Stimulated activated CD4-positive, alpha-beta T cell treated with anti-CD3 and anti-CD28 coated beads, Interleukin-15, amount 100 ng/mL, for 48 hours (primary cell): ENCODE data around the gene FOXK1.

Experiments used
- DNase-seq, 2 donors: peaks; one replicate each; pipeline ENCODE4 v3.0.0-alpha.2; 2020; ENCODE audit warnings: low read depth in 2 of 2

Gene FOXK1

DNA sequence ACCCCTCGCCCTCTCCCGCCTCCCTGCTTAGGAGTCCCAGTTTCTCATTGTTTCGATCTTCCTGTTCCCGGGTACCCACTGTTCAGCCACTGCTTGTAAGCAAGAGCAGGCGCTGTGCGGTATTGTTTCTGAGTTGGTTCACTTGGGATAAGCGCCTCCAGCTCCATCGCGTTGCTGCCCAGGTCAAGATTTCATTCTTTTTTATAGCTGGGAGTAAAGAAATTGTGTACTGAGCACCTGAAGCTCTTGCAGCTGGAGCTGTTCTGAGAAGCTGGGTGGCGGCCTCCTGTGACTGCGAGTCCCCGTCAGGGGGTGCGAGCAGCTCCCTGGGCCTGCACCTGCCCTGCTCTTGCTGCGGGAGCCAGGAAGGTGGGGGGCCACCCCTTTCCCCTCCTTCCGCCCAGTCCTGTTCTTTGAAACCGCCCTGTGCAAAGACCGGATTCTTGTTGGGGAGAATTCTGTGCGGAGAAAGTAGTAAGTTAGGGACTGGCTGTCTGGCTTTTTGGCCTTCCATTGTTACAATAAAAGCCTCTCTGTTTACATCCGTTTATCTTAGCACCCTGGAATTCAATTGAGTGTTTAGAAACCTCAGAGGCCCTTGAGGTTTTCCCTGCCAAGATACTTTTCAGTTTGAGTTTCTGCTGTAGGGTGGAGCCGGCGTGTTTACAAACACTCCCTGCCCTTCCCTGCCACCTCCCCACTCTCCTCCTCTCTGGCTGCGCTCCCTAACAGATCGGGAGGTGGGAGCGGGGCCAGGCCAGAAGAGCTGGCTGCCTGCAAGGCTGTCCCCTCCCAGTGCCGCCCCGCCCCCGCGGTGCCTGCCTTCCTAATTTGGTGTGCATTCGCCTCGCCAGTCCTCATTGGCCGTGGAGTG lies 62.5 kb downstream of the FOXK1 start:
- peak; percentile 48 to 67 for DNase-seq

DNA sequence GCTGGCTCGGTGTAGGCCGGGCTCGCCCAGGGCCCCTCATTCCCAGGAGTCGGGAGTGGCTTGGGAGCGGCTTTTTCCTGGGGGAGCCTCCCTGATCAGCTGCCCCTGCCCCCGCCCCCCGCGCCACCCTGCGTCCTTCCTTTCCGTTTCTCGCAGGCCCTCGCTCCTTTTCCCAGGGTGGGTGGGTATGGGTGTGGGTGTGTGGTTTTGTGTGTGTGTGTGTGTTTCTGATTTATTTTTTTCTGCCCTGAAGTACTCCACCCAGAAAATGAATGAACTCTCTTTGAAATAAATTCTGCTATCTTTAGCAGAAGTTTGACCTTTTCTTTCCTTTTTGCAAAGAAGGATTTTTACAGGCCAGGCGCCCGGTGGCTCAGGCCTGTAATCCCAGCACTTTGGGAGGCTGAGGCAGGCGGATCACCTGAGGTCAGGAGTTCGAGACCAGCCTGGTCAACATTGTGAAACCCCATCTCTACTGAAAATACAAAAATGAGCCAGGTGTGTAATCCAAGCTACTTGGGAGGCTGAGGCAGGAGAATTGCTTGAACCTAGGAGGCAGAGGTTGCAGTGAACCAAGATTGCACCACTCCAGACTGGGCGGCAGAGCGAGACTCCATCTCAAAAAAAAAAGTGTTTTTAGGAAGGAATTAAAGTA lies 63.3 kb downstream of the FOXK1 start:
- DNase-seq: no peak

DNA sequence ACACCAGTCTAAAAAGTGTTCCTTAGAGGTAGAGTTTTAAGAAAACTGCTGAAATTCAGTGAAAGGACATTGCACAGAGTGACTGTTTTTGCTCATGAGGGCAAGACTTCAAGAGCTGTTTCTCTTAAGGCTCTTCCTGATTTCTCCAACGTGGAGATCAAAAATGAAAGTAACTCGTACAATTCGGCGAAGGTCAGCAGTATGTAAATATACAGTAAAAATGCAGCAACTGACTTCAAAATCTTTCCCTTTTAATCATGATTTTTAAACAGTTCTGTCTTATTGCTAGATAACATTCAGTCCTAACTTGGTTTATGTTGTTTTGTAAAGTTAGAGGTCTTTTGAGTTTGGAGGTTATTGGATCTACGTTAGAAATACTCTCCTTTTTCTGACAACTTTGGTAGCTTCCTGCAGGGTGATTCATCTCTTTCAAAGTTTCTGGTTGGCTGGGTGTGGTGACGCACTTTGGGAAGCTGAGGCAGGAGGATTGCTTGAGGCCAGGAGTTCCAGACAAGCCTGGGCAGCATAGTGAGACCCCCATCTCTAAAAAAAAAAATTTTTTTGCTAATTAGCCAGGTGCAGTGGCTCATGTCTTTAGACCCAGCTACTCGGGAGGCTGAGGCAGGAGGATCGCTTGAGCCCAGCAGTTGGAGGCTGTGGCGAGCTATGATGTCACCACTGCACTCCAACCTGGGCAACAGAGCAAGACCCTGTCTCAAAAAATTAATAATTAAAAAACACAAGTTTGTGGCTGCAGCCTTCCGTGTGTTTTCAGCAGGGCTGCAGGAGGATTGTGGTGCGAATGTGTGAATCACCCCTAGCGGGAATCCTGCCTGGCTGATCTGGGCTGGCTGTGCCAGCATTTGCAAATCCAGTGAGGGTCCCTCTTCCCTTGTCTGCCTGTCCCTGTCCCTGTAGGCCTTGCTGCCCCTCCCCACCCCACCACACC lies 64.2 kb downstream of the FOXK1 start:
- DNase-seq: no peak

DNA sequence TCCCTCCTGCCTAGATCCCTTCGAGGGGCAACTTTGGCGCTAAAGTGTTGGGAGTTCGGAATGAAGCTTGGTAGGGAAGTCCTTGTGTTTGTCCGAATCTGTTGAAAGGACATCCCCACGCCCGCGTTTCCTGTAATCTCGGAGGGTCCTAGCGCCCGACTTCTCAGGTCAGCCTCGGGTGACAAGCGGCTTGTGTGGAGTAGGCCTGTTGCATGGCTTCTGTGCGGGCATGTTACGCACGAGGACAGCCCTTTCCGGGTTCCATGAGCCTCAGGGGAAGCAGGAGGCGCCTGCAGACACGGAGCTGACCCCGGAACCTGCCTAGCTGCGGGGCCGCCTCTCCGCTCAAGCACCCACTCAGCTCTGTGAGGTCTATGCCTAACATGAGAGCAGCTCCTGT lies 64.9 kb downstream of the FOXK1 start:
- no peak for DNase-seq

DNA sequence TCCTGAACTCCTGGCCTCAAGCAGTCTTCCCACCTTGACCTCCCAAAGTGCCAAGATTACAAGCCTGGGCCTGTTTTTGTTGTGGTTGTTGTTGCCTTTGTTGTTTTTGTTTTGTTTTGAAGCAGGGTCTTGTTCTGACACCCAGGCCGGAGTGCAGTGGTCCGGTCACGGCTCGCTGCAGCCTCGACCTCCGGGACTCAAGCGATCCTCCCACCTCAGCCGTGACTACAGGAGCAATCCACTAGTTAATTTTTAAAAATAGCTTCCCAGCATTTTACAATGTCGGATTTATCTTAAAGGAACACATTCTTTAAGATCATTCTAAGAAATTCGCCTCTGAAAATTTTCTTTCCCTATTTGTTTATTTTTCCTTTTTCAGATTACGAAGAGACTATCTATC lies 65.7 kb downstream of the FOXK1 start:
- no peak for DNase-seq

DNA sequence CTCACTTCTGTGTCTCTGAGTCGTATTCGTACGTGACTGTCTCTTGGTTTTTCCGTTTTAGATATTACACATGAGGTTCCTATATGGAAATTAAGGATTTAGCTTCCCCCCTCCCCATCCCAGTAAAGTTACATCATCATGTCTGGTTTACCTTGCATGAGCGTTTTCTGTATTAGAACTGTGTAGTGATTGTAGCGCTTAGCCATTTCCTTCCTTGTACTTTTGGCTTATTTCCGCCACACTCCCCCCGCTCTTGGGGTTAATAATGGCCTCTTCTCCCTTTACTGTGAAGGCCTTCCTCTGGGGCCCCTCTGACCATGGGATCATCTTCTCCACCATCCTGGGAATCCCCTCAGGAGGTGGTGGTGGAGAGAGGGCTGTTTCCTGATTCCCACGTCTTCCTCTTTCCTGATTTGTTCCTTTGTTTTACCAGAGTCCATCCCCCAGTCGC lies 66.2 kb downstream of the FOXK1 start:
- no peak for DNase-seq

DNA sequence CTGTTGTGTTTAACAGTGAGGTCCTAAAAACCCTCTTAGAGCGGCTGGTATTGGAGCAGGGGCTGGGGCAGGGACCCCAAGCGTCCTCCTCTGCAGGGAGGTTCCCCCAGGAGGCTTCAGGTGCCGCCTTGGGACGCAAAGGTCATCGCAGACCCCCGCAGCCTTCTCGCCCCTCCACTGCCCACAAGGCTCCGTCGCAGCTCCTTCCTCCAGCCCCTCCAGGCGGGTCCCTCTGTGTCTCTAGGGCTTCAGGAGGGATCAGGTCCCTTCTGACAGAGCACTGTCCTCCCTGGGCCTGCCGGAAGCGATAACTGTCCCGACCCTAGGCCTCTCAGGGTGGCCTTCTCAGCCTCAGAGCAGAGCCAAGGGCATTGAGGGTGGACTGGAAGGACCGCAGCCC lies 67.3 kb downstream of the FOXK1 start:
- no peak for DNase-seq

DNA sequence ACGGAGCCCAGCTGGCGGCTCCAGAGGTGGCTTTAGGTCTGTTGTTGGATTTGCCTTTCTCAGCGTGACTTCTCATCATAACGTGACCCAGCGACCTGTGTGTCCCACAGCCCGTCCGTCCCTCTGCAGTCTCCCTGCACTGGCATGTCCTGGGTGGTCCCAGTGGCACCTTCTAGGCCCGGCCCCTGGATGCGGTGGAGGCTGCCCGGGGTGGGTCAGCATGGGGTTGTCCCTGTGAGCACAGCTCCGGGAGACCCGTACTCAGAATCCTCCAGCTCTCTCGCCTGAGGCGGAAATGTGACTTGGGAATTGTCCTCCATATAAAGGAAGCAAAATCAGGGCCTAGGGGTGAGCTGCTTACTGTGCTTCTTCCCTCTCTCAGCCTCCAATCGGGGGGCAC lies 67.7 kb downstream of the FOXK1 start:
- DNase-seq: no peak

DNA sequence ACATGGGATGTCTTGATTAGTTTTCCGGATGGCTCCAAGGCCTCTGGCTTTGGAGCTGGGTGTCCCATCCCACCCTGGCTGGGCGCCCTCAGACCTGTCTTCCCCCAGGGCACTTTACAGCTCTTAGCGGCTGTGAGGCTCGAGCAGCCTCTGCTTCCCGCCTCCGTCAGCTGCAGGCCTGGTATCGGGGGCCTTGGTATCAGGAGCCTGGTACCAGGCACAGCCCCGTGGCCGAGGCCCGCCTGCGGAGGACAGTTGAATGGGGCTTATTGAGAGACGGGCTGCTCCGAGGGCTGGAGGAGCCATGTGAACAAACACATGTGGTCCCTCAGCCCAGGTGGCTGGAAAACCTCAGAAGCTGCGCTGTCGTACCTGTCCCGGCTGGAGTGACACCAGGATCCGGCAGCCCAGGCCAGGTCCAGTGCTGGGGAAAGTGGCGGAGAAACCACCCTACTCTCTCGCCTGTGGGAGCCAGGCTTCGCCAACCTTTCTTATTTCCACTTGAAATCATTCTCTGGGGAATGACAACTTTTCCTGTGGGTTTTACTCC lies 69.4 kb downstream of the FOXK1 start:
- no peak for DNase-seq

DNA sequence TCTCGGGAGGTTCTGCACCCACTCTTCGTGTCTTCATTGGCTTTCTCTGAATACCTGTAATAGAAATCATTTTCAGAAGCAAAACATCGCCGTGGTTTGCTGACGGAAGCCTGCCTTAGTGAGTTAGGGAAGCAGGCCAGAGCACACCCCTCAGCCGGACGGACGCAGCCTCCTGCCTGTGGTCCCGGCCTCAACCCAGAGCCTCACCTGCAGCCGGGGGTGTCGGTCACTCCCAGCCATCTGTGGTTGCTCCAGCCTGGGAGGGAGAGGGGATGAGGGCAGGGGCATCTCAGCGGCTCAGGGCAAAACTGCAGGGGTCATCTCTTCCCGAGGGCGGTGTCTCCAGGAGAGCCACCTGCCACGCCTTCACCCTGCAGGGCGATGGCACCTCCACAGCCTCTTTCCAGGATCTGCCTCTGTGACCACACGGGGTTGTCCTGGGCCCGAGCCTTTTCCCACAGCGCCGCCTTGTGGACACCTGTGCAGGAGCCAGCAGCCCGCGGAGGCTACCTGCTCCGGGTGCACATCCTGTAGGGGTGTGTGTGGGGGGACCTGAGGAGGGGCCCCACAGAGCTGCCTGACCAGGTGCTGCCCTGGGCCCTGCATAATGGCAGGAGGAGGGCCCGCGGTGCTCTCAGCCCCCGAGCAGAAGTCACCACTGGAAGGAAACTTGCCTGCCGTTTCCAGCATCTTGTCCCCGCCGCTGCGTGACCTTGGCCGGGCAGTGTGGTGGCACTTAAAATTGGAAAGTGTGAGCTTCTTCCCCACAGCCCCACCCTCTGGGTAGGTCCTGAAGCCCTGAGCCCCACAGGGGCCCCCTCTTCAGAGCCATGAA lies 71.7 kb downstream of the FOXK1 start:
- peak; percentile 63 to 81 for DNase-seq

DNA sequence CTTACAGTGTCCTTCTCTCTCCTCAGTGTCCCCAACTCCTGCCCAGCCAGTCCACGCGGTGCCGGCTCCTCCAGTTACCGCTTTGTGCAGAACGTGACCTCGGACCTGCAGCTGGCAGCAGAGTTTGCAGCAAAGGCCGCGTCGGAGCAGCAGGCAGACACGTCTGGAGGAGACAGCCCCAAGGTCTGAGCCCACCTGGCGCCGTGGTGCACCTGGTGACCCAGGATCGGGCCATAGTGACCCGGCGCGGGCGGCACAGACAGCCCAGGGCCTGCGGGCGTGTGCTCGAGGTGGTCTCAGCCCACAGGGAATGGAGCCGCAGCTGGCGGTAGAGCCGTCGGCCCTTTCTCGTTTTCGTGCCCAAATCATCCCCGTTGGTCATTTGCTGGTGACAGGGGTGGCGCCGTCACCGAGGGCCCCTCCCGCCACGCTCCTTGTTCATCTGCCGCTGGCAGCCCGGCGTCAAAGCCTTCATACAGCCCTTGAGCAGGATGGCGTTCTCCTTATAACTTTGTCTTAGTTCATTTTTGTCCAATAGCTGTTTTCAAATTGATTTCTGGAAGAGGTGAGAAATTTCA lies 72.4 kb downstream of the FOXK1 start:
- no peak for DNase-seq

DNA sequence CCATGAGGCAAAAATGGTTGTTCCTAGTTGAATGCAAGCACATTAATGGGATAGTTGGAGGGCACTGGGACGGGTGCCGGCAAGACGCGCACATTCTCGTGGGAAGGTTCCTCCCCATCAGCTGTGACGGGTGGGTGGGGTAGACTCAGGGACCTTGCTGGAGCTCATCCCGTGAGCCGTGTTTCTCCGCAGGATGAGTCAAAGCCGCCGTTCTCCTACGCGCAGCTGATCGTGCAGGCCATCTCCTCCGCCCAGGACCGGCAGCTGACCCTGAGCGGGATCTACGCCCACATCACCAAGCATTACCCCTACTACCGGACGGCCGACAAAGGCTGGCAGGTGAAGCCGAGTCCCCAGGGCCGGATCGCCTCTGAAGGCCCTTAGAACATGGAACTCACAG lies 73.0 kb downstream of the FOXK1 start:
- no peak for DNase-seq

DNA sequence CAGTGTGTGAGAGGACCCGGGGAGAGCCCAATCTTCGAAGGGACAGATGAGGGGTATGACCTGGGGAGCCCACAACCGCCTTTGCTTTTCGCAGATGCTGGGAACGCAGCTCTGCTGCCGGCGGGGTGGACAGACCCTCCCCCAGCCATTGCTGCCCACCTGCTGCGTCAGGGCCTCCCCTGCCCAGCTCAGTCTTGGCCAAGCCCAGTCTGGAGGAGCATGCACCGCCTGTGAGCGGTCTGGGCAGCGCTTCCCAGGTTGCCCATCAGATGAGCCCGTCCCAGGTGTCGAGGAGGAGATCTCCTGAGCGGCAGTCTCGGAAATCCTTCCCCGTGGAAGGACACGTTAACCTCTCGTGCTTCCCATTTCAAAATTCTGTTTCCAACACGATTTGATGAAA lies 76.0 kb downstream of the FOXK1 start:
- no peak for DNase-seq

DNA sequence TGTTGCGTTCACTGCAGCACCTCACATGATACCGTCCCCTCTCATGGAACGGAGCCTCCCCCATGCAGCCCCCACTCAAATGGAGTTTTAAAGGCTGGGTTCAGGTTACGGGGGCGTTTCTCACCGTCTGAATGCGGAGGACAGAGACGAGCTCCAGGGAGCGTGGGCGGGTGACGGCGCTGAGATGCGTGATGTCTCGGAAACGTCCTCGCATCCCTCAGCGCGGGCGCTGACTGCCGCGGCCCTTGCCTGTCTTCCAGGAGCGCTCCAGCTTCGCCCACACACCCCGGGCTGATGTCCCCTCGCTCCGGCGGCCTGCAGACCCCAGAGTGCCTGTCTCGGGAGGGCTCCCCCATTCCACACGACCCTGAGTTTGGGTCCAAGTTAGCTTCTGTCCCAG lies 76.7 kb downstream of the FOXK1 start:
- no peak for DNase-seq

DNA sequence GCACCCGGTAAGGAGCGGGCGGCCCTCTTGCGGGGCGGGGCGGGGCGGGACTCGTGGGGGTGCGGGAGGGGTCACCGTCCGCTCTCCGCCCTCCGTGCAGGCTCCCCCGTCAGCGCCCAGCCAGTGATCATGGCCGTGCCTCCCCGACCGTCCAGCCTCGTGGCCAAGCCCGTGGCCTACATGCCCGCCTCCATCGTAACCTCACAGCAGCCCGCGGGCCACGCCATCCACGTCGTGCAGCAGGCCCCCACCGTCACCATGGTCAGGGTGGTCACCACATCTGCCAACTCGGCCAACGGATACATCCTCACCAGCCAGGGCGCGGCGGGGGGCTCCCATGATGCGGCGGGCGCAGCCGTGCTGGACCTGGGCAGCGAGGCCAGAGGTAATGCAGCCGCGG lies 77.1 kb downstream of the FOXK1 start:
- no peak for DNase-seq

DNA sequence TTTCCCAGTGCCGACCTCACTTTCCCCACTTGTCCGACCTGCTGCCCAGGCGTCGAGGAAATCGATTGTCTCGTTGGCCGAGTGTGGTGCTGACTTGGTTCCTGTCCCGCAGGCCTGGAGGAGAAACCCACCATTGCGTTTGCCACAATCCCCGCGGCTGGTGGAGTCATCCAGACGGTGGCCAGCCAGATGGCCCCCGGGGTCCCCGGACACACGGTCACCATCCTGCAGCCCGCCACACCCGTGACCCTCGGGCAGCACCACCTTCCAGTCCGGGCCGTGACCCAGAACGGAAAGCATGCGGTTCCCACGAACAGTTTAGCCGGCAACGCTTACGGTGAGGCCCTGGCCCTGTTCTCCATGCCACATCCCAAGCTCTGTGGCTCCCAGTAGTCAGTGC lies 78.9 kb downstream of the FOXK1 start:
- no peak for DNase-seq

DNA sequence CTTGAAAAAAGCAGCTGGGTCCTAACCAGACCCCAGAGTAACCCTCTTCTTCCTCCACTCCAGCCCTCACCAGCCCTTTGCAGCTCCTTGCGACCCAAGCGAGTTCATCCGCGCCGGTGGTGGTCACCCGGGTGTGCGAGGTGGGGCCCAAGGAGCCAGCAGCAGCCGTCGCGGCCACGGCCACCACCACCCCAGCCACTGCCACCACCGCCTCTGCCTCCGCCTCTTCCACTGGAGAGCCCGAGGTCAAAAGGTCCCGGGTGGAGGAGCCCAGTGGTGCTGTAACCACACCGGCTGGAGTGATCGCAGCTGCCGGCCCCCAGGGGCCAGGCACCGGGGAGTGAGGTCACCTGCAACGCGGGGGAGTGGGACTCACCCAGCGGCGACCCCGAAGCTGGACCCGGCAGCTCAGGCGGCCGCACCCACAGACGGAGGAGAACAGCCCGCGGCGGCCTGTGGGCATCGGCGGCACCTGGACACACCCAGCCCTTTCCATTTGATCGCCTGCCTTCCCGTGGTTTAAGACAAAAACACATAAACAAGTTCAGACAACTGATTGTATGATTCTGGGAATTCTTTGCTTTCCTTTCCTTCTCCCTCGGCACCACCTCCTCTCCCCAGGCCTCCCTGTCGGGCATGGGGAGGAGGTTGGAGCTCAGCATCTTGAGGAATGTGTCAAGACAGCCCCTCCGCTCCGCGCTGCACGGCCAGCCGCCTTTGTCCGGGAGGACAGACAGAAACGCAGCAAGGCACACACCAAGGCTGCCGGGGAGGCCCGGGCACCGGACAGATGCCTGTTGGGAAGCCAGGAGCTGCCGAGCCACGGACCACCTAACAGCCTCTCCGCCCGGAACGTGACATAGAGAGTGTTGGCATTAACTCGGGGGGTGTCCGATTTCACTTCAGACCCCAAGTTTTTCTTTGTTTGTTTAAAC lies 80.3 kb downstream of the FOXK1 start:
- no peak for DNase-seq

DNA sequence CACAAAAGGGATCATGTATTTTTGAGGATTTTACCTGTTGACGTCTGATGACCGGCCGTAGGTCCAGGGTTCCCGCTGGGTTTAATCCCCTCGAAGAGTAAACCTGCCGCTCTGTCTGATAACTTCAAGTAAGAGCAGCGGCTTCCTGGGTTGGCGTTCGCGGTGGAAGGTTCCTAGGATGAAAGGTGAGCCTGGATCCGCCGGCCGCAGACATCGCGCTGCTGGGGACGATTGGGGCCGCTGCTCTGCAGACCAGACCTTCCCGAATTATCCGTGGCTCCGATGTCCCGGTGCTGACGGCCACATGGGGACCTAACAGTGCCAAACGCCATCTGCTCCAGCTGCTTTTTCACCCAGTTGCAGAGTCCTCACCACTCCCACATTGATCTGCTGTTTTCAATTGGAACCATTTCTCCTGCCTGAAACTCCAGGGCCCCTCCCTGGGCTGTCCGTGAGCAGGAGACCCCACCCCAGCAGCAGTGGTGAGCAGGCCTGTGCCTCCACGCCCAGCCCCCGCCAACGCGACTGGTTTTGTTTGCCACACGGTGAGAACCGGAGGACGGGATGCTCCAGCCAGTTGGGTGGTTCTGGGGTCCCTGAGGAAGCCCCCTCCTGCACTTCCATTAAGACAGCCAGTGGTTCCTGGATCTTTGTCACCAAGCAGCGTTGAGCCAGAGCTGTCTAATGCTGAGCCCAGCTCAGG lies 81.1 kb downstream of the FOXK1 start:
- no peak for DNase-seq

DNA sequence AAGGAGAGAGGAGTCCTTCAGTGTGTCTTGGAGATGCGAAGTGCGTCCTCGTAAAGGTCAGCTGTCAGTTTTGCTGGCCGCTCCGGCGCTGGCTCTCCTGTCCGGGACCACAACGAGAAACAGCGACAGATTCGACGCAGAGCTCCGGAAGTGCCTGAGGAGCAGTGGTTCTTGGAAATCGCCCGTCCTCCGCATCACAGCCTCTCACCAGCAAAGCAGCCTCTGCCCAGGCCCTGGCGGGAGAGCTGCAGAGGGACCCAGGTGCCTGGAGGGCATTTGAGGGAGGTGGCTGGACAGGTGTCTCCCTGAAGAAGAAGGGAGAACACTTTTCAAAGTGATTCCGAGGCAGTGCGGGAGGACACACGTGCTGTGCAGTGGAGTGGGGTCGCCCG lies 81.7 kb downstream of the FOXK1 start:
- DNase-seq: no peak
